Right atrium auricular region (tissue), 2 donors: ENCODE results near the gene CHAD. TPM values are rescaled to one million over a fixed set of nuclear protein-coding genes. Genes with fewer than 3 reads are reported as not detected.

Source experiments
- DNase-seq: peaks from one replicate; pipeline ENCODE4 v3.0.0-alpha.2; 2019; ENCODE audit warnings: low spot score
- H3K27ac ChIP-seq, 2 donors: fragments of 200-600 bp; sonication (generic); 1 replicate in 1 of 2; 2 replicates in 1 of 2; pipeline ENCODE4 v1.5.1; 2016 to 2019
- H3K27me3 ChIP-seq, 2 donors: fragments of 200-600 bp; sonication (generic); one replicate each; pipeline versions ENCODE4 v1.5.1 to v1.6.0; 2017 to 2019
- H3K36me3 ChIP-seq: fragments of 200-600 bp; sonication (generic); one replicate; pipeline ENCODE4 v1.5.1; 2016
- H3K4me1 ChIP-seq, 2 donors: fragments of 200-600 bp; sonication (generic); one replicate each; pipeline versions ENCODE4 v1.5.1 to v1.6.0; 2017 to 2019
- H3K4me3 ChIP-seq, 2 donors: fragments of 200-600 bp; sonication (generic); 1 replicate in 1 of 2; 2 replicates in 1 of 2; pipeline ENCODE4 v1.5.1; 2017 to 2019; ENCODE audit warnings: mild to moderate bottlenecking in 1 of 2, moderate library complexity in 1 of 2
- H3K9me3 ChIP-seq, 2 donors: fragments of 200-600 bp; sonication (generic); one replicate each; pipeline ENCODE4 v1.5.1; 2019
- CTCF ChIP-seq, 2 donors: fragments of 200-600 bp; sonication (generic); IDR thresholded peaks; one replicate each; pipeline ENCODE4 v1.5.1; 2019; ENCODE audit warnings: antibody characterized with exemption in 2 of 2
- total RNA-seq, 2 donors: library from RNA; depleted of rRNA; stranded (reverse); fragments of >200 nt; gene quantifications; one replicate each; pipeline ENCODE4 v1.1.0, GENCODE V29; 2016

CHAD gene
- total RNA-seq, 2 donors from 2014 or later: 0.70 TPM; not detected in 1

- Histone ChIP-seq H3K36me3 (no peaks in the 10 kb centered on the region), H3K27ac (no peak overlapping the region)
- DNase-seq: no peak
Measured at GRCh38 chr17:50440172-50440837, 28.4 kb downstream of the CHAD start.

DNA sequence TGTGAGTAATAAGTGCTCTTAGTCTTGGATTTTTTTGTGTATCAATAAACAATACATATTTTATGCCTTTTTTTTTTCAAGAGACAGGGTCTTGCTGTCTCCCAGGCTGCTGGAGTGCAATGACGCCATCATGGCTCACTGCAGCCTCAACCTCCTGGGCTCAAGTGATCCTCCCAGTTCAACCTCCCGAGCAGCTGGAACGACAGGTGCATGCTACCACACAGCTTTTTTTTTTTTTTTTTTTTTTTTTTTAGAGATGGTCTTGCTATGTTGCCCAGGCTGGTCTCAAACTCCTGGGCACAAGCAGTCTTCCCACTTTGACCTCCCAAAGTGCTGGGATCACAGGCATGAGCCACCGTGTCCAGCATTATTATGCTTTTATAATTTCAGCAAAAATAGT, 29.7 kb downstream of the CHAD start:
- Histone ChIP-seq H3K4me1 (peaks cover 0 to 24% of the 10 kb centered on the region in 2 donors), H3K4me3 (no peak overlapping the region), H3K9me3 (no peaks in the 10 kb centered on the region), H3K27ac (no peak overlapping the region), H3K27me3 (no peaks in the 10 kb centered on the region), H3K36me3 (no peaks in the 10 kb centered on the region)
- DNase-seq: no peak
- no peak for TF ChIP-seq CTCF (IDR thresholded peaks at IDR 0.05)

More at GRCh38 chr17:50440172-50440837, 28.4 kb downstream of the CHAD start:
- Histone ChIP-seq H3K9me3 (no peaks in the 10 kb centered on the region), H3K27me3 (no peaks in the 10 kb centered on the region), H3K4me3 (no peak overlapping the region), H3K4me1 (peaks cover 0 to 24% of the 10 kb centered on the region in 2 donors)
- TF ChIP-seq CTCF (IDR thresholded peaks at IDR 0.05): no peak

GRCh38 chr17:50437409-50437808, 31.3 kb downstream of the CHAD start:
- H3K27me3 ChIP-seq: no peaks in the 10 kb centered on the region
- no peak for DNase-seq
- no peaks in the 10 kb centered on the region for H3K9me3 ChIP-seq
- no peak for TF ChIP-seq CTCF (IDR thresholded peaks at IDR 0.05)
- no peak overlapping the region for H3K4me3 ChIP-seq
- no peaks in the 10 kb centered on the region for H3K36me3 ChIP-seq
- no peak overlapping the region for H3K27ac ChIP-seq
- peaks cover 0 to 13% of the 10 kb centered on the region in 2 donors for H3K4me1 ChIP-seq

GRCh38 chr17:50432125-50432762, 36.4 kb downstream of the CHAD start:
- H3K27ac ChIP-seq: no peak overlapping the region
- no peak for TF ChIP-seq CTCF (IDR thresholded peaks at IDR 0.05)
- no peaks in the 10 kb centered on the region for H3K9me3 ChIP-seq
- H3K4me1 ChIP-seq: peaks cover 0 to 18% of the 10 kb centered on the region in 2 donors
- DNase-seq: no peak
- H3K4me3 ChIP-seq: no peak overlapping the region
- H3K36me3 ChIP-seq: no peaks in the 10 kb centered on the region
- no peaks in the 10 kb centered on the region for H3K27me3 ChIP-seq

DNA sequence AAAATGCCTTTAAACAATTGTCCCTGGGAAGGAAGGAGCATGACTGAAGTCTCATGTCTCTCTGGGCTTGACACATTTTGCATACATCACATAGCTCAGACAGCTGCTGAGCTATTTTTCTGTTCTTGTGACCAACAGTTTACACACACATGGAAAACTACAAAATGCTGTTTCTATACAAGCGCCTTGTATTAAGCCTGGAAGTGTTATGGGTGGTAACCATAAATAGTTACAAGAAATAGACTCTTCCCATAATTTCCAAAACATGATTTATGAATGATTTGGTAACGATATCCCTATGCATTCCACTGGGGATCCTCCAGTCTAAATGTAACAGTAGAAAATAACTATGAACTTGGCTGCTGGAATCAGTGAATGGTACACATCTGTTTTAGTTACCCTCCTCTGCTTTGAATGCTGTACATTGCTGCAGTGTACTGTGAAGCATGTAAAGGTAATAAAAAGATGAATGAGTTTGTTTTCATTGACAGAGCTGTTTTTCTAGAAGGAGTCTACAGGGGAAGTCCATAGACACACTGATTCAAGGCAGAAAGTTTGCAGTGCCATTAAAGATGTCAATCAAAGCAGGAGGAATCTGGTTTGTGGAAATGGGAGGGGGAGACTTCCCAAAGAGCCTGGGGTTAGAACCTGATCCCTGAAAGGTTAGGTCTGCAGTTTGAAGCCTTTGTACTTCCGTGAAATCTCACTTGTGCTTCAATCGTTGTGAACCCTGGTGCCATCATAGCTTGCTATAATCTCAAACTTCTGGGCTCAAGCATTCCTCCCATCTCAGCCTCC, 37.7 kb downstream of the CHAD start:
- peaks cover 0 to 28% of the 10 kb centered on the region in 2 donors for H3K4me1 ChIP-seq
- H3K27me3 ChIP-seq: no peaks in the 10 kb centered on the region
- no peak for TF ChIP-seq CTCF (IDR thresholded peaks at IDR 0.05)
- no peaks in the 10 kb centered on the region for H3K9me3 ChIP-seq
- H3K4me3 ChIP-seq: no peak overlapping the region
- no peak overlapping the region for H3K27ac ChIP-seq
- H3K36me3 ChIP-seq: no peaks in the 10 kb centered on the region
- DNase-seq: no peak
